ENCODE data around the gene PP2D1. TPM values are rescaled to one million over a fixed set of nuclear protein-coding genes. Genes with fewer than 3 reads are reported as not detected.

The PP2D1 gene
- total and polyA plus RNA-seq, 9 of the 15 experiments (the other 6 are each of a cell fraction or from before 2014, with no cell fraction given), result 0.07 to 0.10 TPM; not detected in 7

DNA sequence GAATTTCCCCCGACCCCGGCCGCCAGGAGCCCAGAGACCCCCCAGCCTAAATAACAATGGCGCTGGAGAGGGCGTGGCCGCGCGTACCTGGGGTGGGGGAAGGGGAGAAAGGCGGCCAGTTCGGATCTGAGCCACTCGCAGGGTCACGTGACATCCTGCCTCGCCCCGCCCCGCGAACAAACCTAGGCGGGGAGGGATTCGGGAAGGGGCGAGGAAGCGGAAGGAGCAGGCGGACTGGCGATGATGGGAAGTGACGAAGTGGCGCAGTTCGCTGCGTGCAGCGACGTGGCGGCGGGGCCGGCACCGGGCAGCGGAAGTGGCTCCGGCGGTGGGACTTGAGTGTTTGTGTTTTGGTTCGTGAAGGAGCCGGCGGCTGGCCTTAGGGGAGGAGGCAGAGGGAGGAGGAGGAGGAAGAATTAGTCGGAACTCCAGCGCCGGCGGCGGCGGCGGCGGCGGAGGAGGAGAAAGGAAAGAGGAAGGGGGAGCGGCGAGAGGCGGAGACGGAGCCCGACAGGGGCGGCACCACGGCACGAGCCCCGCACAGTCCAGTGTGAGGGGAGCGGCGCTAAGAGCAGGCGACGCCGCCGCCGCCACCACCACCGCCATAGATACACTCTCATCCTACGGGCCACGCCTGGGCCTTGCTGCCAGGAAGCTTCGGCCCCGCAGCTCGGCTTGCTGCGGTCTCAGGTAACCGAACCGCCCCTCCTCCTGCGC lies 65.1 kb downstream of the PP2D1 start, which contains the start of gene RAB5A (continued):
- TF ChIP-seq, protein P1, sequence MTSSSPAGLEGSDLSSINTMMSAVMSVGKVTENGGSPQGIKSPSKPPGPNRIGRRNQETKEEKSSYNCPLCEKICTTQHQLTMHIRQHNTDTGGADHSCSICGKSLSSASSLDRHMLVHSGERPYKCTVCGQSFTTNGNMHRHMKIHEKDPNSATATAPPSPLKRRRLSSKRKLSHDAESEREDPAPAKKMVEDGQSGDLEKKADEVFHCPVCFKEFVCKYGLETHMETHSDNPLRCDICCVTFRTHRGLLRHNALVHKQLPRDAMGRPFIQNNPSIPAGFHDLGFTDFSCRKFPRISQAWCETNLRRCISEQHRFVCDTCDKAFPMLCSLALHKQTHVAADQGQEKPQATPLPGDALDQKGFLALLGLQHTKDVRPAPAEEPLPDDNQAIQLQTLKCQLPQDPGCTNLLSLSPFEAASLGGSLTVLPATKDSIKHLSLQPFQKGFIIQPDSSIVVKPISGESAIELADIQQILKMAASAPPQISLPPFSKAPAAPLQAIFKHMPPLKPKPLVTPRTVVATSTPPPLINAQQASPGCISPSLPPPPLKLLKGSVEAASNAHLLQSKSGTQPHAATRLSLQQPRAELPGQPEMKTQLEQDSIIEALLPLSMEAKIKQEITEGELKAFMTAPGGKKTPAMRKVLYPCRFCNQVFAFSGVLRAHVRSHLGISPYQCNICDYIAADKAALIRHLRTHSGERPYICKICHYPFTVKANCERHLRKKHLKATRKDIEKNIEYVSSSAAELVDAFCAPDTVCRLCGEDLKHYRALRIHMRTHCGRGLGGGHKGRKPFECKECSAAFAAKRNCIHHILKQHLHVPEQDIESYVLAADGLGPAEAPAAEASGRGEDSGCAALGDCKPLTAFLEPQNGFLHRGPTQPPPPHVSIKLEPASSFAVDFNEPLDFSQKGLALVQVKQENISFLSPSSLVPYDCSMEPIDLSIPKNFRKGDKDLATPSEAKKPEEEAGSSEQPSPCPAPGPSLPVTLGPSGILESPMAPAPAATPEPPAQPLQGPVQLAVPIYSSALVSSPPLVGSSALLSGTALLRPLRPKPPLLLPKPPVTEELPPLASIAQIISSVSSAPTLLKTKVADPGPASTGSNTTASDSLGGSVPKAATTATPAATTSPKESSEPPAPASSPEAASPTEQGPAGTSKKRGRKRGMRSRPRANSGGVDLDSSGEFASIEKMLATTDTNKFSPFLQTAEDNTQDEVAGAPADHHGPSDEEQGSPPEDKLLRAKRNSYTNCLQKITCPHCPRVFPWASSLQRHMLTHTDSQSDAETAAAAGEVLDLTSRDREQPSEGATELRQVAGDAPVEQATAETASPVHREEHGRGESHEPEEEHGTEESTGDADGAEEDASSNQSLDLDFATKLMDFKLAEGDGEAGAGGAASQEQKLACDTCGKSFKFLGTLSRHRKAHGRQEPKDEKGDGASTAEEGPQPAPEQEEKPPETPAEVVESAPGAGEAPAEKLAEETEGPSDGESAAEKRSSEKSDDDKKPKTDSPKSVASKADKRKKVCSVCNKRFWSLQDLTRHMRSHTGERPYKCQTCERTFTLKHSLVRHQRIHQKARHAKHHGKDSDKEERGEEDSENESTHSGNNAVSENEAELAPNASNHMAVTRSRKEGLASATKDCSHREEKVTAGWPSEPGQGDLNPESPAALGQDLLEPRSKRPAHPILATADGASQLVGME (CRISPR knock-in tag; IDR thresholded peaks at IDR 0.05), result peak; percentile 12; the same call in 1 of the 2 replicates
- TF ChIP-seq GATA2 (CRISPR knock-in tag; IDR thresholded peaks at IDR 0.05), result no peak
- TF ChIP-seq SFPQ (IDR thresholded peaks at IDR 0.05; ENCODE audit: low read depth, low read length), result no peak
- peak; percentile 76 for TF ChIP-seq HCFC1 (IDR thresholded peaks at IDR 0.05; ENCODE audit: low read depth, low read length)
- peak in 1 of 2 experiments; percentile 59; a peak in 1 of 4 replicates for TF ChIP-seq FOXA3 (CRISPR knock-in tag; conservative IDR thresholded peaks at IDR 0.05 in 1 of 2, IDR thresholded peaks at IDR 0.05 in 1 of 2)
- TF ChIP-seq, protein P2, sequence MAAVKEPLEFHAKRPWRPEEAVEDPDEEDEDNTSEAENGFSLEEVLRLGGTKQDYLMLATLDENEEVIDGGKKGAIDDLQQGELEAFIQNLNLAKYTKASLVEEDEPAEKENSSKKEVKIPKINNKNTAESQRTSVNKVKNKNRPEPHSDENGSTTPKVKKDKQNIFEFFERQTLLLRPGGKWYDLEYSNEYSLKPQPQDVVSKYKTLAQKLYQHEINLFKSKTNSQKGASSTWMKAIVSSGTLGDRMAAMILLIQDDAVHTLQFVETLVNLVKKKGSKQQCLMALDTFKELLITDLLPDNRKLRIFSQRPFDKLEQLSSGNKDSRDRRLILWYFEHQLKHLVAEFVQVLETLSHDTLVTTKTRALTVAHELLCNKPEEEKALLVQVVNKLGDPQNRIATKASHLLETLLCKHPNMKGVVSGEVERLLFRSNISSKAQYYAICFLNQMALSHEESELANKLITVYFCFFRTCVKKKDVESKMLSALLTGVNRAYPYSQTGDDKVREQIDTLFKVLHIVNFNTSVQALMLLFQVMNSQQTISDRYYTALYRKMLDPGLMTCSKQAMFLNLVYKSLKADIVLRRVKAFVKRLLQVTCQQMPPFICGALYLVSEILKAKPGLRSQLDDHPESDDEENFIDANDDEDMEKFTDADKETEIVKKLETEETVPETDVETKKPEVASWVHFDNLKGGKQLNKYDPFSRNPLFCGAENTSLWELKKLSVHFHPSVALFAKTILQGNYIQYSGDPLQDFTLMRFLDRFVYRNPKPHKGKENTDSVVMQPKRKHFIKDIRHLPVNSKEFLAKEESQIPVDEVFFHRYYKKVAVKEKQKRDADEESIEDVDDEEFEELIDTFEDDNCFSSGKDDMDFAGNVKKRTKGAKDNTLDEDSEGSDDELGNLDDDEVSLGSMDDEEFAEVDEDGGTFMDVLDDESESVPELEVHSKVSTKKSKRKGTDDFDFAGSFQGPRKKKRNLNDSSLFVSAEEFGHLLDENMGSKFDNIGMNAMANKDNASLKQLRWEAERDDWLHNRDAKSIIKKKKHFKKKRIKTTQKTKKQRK (IDR thresholded peaks at IDR 0.05; ENCODE audit: borderline replicate concordance, low read depth, low read length), result no peak
- no peak; the same call in 1 of the 2 replicates for TF ChIP-seq PHF21A (IDR thresholded peaks at IDR 0.05; ENCODE audit: borderline replicate concordance, low read depth)
- peak; percentile 19; the same call in 1 of the 2 replicates for TF ChIP-seq THAP12 (CRISPR knock-in tag; IDR thresholded peaks at IDR 0.05)
- TF ChIP-seq, protein P3, sequence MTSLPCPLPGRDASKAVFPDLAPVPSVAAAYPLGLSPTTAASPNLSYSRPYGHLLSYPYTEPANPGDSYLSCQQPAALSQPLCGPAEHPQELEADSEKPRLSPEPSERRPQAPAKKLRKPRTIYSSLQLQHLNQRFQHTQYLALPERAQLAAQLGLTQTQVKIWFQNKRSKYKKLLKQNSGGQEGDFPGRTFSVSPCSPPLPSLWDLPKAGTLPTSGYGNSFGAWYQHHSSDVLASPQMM (CRISPR knock-in tag; IDR thresholded peaks at IDR 0.05), result no peak
- peak; percentile 70; the same call in 1 of the 2 replicates for TF ChIP-seq BCOR (IDR thresholded peaks at IDR 0.05)
- peak in 1 of 2 experiments; percentile 38; a peak in 1 of 4 replicates for TF ChIP-seq SIX5 (IDR thresholded peaks at IDR 0.05; ENCODE audit: borderline replicate concordance in 1 of 2, insufficient read depth in 1 of 2, low read depth in 1 of 2, low read length in 2 of 2)

Measured in K562 (cell line).